Heart left ventricle (tissue), 13 donors: Measurements from ENCODE around the gene MPV17L.
"Not testable (repeated sequence)": the region's sequence is repeated elsewhere in the genome, so short reads cannot be mapped to it uniquely, and the experiment has no call there.

Experiments
- CTCF ChIP-seq, 12 donors: fragments of 200-600 bp; sonication (generic) in 4 of 12; IDR thresholded peaks; one replicate each; pipeline versions ENCODE4 v1.5.0 to v1.8.0; 2018 to 2022; ENCODE audit warnings: antibody characterized with exemption in 12 of 12, mild to moderate bottlenecking in 5 of 12
- POLR2A ChIP-seq, 2 donors: fragments of 450-650 bp; IDR thresholded peaks; one replicate each; pipeline ENCODE4 v1.6.1; 2017; ENCODE audit warnings: antibody characterized with exemption in 2 of 2, mild to moderate bottlenecking in 2 of 2, moderate library complexity in 2 of 2
- donor health status: ischemic (EF 13 %, LVEDD 7.1; RV severe dilation, severe dysfunction).
- donor health status: DM: no; HTN: yes; CAD: no.
- donor health status: DM: no; HTN: no; CAD: no.
- donor health status: ischemic (EF 25% LVEDD 6.9; RV normal size, moderate dysfunction).
- donor health status: ischemic (EF 25% LVEDD 5.7; RV mildly dilated, moderate dysfunction).
- donor health status: ischemic (EF 35%, LVEDD 5.7; RV mildly dilated, moderate dysfunction).
- donor health status: nonischemic (EF 11% LVEDD 7.7; RV severe dilation, severe dysfunction).
- donor health status: DM: yes; HTN: yes; CAD: no.
- donor health status: PGD.
- donor health status: ischemic (EF 29% LVEDD 5.4; RV normal size, mild dysfunction).
- donor health status: nonischemic (EF 23%, LVEDD 6.1; RV moderate dilation, normal function).

GRCh38 chr16:15388060-15388459 is 7.5 kb upstream of the MPV17L start:
- TF ChIP-seq CTCF, POLR2A (IDR thresholded peaks at IDR 0.05): not testable (repeated sequence)
